ENCODE measurements around the gene COQ5.
"Not testable (repeated sequence)": the region's sequence is repeated elsewhere in the genome, so short reads cannot be mapped to it uniquely, and the experiment has no call there.

Gene COQ5, protein sequence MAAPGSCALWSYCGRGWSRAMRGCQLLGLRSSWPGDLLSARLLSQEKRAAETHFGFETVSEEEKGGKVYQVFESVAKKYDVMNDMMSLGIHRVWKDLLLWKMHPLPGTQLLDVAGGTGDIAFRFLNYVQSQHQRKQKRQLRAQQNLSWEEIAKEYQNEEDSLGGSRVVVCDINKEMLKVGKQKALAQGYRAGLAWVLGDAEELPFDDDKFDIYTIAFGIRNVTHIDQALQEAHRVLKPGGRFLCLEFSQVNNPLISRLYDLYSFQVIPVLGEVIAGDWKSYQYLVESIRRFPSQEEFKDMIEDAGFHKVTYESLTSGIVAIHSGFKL

DNA sequence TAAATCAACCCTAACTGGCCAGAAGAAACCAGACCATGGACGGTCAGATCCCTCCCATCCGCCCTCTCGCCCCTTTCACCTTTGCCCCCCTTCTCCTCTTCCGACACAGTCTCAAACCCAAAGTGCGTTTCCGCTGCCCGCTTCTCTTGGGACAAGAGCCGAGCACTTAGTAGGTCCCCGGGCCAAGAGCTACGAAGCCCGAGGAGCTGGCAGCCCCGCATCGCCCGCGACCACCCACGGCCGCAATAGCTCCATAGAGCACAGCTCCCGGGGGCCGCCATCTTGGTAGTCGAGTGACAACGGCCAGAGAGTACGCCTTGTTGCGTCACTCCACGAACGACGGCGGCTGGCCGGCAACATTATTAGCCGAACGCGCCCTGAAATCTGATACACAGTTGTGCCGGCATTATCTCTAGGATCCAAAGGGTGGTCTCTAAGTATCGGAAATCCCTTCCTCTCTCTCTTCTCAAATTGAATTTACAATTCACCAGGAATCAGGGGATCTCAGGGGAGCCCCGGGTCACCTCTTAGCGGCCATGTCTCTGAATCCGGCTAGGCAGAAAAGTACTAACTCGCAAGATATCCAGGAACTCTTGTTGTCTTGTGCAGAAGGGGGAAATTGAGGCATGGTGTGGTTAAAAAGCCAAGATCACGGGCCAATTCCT lies at the start of gene COQ5:
TSS of gene COQ5 (minus strand) at position 298 of the 665 bp plus-strand sequence. CDS start at position 281, 17 bp downstream.
- peak; percentile 67 to 79 (median 71) for DNase-seq (ENCODE audit: low read depth in 3 of 3)

DNA sequence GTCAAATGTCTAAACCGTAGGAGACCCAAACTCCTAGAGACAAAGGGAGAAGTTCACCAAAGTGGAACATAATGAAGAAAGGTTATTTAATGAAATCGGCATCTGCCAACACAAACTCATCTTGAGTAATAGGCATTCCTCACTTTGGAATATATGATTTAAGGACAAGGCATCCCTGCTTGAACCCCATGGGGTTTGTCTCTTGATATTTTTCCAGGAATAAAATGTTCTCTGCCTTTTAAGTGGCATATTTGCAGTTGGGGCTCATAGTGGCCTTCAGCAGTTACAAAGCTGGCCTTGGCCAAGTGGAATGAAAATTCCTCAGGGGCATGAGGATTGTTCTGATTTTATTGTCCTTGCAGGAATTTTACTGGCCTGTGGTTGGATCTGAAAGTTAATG lies 45.1 kb upstream of the COQ5 start:
- DNase-seq (ENCODE audit: low read depth in 3 of 3): no peak

DNA sequence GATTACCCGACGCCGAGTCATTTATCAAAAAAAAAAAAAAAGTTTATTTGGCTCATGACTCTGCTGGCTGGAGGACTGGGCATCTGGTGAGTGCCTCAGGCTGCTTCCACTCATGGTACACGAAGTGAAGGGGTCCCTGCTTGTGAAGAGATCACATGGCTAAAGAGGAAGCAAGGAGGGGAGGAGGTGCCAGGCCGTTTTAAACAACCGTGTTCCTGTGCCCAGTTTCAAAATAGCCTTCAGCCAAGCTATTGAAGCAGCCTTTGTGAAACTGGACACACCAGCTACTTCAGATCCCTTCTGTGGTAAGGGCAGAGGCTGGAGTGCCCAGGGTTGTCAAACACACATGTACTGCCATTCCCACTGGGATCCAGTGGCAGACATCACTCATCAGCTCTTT lies 44.6 kb upstream of the COQ5 start:
- DNase-seq (ENCODE audit: low read depth in 3 of 3): no peak

DNA sequence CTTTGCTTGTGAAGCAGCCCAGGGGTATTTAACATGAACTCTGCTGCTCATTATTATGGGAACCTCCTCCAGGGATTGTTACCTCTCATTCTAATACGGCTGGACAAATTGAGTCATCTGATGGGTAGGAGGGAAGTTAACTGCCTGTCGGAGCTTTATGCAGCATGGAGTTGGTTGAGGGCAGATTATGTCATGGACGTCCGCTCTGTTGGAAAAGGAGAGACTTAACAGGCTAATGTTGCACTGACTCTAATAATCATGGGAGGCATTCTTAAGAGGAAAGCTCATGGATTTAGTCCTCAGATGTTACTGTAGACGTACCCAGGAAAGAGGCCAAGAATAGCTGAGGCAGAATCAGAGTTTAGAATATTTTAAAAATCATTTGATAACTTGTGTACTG lies 42.3 kb upstream of the COQ5 start:
- DNase-seq (ENCODE audit: low read depth in 3 of 3): no peak

DNA sequence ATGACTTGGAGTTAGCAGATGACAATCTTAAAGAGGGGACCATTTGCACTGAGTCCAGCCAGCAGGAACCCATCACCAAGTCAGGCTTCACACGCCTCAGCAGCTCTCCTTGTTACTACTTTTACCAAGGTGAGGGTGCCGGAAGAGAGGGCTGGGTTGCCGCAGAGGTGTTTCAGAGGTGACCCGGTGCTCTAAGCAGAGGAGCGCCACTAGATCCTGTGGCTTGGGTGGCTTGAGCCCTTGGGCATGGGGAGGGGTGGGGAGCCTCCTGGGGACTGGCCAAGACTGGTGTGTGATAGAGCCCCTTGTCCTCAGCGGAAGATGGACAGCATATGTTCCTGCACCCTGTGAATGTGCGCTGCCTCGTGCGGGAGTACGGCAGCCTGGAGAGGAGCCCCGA lies 34.5 kb upstream of the COQ5 start:
- no peak for DNase-seq (ENCODE audit: low read depth in 3 of 3)

DNA sequence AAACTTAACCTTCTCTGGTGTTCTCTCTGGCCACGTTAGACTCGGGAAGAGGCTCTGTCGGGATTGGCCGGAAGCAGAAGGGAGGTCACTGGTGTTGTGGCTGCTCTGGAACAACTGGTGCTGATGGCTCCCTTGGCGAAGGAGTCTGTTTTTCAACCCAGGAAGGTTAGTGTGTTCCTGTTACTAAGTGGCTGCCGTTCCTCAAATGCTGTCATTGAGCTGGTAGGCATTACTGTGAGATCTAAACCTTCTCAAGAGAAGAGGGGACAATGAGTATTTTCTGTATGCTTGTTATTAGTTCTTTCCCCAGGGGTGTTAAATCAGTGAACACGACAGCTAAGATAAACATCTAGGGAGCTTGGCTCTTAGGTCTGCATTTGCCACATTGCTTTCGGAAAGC lies 33.9 kb upstream of the COQ5 start:
- no peak for DNase-seq (ENCODE audit: low read depth in 3 of 3)

DNA sequence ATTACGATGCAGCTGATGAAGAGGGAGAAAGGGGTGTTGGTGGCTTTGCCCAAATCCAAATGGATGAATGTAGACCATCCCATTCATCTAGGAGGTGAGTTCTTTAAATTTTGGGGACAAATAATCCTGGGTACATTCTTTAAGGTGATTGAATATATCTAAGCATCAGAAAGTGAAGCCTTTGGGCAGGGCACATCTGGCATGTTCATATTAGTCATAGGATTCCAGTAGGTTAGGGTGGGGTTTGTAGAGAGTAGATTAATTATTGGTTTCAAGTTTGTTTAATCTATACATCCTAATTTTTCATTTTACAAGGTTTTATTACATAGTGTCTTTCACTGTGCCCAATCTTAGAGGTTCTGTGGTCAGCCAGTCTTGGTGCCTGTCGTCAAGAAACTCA lies 28.6 kb upstream of the COQ5 start:
- no peak for DNase-seq (ENCODE audit: low read depth in 3 of 3)

DNA sequence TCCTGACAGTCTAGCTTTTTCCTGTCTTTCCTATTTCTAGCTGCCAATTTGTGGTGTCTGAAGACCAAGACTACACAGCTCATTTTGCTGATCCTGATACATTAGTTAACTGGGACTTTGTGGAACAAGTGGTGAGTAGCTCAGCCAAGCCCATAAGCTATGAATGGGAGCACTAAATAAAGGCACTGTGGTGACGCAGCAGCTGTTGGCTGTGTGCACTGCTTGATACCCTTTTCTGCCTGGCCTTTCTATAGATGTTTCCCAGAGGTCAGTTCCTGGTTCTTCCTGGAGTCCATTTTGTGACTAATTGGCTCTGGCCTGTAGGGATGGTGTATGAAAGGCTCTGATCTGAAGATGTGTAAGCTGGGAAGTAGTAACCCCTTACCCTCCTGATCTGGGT lies 25.7 kb upstream of the COQ5 start:
- DNase-seq (ENCODE audit: low read depth in 3 of 3): no peak

DNA sequence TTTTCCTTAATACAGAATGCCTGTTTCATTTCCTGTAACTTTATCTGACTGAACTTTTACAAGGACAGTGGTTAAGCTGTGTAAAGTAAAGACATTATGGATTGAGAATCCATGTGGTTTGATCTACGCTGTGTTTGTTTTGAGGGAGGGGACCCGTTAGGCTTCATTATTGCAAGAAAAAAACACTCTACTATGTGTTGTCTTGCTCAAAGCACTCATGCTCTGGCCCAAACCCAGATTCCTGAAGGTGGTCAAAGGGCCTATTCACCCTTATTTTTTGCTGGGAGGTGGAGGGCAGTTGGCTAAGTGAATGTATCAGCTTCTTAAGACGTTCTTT lies 17.1 kb upstream of the COQ5 start:
- no peak for DNase-seq (ENCODE audit: low read depth in 3 of 3)

DNA sequence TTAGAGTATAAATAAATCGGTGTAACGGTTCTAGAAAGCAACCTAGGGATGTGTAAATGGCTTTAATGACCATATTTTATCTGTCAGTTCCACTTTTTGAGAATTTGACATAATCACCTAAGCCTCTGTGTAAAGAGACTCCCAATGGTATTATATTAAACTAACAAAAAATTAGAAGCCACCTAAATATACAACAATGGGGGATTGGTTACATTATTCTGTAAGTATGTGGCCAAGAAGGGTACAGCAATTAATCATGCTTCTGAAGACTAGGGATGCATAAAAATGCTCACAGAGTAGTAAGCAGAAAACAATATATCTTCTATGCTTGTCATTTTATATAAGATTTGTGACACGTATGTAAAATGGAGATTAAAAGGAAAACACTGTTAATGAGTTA lies 15.7 kb upstream of the COQ5 start:
- no peak for DNase-seq (ENCODE audit: low read depth in 3 of 3)

DNA sequence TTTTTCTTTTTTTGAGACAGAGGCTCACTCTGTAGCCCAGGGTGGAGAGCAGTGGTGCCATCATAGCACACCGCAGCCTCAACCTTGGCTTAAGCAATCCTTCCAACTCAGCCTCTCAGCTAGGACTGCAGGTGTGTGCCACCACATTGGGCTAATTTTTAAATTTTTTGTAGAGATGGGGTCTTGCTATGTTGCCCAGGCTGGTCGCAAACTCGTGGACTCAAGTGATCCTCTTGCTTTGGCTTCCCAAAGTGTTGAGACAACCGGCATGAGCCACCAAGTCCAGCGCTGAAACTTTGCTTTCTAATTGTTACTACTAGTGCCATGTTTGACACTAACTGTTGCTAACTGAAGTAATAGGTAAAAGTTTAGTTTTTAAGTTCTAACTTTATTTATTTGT lies 13.2 kb upstream of the COQ5 start:
- DNase-seq (ENCODE audit: low read depth in 3 of 3): no peak

DNA sequence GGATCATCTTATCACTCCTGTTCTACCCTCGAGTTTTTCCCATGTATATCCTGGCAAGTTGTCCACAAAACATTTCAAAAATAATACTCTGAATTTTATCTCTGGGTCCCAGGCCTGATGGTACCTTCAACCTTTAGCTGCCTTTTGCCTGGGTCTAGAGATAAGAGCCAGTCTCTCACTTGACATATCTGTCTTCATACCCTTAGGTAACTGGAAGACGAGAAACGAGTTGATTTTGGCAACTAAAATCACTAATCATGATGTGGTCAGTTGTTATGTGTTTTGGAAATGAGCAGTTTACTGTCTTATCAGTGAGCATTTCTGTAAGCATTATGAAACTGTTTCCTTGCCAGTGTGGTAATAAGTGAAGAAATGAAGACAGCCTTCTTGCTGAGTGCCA lies 11.5 kb upstream of the COQ5 start:
- no peak for DNase-seq (ENCODE audit: low read depth in 3 of 3)

DNA sequence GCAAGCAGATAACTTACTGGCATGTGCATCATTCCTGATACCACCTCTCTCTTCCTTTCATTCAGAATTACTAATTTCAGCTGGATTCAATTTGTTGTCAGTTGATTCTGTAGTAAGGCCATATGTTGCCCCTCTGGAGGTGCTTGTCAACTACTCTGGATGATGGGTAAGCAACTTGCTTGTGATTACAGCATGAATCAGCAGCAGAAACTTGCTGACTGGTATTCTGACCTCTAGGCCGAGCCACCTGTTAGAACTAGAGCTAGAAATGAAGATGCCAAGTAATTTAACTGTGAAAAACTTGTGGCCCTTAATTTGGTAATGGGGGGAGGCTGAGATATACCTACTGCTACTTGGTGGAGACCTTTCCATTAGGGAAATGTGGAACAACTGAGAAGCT lies 10.3 kb upstream of the COQ5 start:
- DNase-seq (ENCODE audit: low read depth in 3 of 3): no peak

DNA sequence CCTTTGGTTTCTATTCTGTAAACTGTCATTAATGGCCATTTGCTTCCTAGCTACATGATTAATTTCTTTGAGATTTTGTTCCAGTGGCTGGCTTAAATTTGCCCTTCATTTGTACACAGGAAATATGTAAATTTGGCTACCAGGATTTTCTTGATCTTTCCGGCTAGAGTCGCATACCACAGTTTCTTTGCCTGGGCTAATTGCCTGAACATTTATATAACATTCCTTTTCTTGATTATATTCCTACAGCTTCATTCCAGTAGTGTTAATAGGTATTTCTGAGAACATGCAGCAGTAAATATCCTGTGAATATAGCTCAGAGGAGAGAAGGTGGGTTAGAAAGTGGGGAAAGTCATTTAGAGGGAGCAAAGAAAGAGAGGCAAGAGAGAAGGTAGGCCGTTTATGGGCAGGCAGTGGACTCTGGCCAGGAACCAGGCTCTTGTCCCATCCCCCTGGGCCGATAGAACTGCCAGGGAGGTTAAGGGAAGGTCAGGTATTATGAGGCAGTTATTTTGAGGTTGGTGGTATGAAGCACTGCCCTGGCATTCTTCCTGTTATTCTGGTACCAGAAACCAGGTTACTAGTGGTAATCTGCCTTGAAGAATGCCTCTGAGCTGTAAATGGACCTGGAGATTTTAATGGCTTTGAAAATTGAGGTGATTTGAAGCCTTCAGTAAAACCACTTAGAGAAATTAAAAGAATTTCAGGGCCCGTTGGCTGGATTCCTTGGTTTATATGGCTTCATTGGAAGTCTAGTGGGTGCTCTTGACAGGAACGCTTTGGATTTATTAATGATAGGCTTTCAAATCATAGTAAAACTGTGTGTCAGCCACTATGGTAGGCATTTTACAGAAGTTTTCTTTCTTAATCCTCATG lies 9.6 kb upstream of the COQ5 start:
- no peak for DNase-seq (ENCODE audit: low read depth in 3 of 3)

DNA sequence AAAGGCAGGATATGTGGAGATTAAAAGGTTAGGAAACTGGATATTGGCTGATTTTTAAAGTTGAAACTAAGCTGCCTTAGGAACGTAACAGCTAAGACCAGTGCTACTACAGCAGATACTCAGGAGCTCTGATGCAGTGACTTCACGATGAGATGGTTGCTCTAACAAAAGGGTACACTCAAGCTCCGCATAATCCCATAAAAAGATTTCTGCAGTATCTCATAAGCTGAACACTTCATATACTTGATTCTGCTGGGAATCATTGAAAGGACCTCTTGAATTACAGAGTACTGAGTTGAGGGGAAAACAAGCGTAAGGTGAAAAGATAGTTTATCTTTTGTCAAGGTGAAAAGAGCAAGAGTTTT lies 8.9 kb upstream of the COQ5 start:
- DNase-seq (ENCODE audit: low read depth in 3 of 3): no peak

DNA sequence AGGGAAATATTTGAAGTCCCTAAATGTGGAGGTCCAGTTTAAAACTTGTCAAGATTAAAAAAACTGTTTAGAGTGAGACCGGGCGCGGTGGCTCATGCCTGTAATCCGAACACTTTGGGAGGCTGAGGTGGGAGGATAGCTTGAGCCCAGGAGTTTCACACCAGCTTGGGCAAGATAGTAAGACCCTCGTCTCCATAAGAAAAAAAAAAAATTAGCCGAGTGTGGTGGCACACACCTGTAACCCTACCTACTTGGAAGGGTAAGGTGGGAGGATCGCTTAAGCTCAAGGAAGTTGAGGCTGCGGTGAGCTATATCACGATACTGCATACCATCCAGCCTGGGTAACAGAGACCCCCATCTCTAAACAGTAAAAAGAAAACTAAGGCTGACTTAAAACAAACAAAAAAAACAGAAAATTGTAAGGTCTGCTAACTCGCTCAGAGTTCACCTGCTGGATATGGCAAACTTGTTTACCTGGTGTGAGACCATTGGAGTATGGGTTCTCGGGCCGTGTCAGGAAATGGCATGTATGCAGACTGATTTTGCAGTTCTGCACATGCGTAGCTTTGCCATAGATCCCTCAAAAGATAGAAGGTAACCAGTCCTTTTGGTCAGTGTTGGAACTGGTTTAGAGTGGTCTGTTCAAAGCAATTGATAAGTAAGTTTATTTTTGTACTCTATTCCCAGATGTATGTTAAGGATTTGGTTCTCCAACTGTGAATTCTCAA lies 7.3 kb upstream of the COQ5 start:
- peak in 1 of 3 donors; percentile 9 for DNase-seq (ENCODE audit: low read depth in 3 of 3)

DNA sequence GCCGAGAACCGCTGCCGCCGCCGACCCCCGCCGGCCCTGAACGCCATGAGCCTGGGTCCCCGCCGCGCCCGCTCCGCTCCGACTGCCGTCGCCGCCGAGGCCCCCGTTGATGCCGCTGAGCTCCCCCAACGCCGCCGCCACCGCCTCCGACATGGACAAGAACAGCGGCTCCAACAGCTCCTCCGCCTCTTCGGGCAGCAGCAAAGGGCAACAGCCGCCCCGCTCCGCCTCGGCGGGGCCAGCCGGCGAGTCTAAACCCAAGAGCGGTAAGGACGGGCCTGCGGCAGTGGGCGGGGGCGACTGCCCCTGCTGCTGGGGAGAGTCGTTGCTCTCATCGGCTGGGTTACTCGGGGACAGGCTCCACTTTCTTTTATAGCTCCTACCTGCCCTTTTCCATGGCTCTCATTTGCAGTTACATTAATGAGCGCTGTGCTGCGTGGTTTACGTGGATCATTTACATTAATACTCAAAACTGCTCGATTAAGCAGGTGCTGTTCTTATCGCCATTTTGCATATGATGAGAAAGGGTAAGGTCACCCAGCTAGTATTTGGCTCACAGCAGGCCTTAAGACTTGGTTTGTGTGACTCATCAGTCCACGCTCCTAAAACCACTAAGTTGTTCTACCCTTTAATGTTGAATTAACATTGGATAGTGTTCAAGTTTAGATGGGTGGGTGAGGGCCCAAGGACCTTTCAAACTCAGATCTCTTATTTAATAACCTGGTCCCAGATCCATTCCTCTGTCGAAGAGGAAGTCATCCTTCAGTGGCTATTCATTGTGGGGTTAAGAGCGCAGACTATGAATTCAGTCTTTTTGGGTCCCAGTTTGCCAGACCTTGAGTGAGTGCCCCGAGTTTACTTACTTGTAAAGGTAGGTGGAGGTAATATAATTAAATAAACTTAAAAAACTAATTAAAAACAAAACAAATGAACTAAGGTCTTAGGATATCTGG lies 6.0 kb upstream of the COQ5 start:
- peak in 2 of 3 donors; percentile 20 to 50 for DNase-seq (ENCODE audit: low read depth in 3 of 3)

DNA sequence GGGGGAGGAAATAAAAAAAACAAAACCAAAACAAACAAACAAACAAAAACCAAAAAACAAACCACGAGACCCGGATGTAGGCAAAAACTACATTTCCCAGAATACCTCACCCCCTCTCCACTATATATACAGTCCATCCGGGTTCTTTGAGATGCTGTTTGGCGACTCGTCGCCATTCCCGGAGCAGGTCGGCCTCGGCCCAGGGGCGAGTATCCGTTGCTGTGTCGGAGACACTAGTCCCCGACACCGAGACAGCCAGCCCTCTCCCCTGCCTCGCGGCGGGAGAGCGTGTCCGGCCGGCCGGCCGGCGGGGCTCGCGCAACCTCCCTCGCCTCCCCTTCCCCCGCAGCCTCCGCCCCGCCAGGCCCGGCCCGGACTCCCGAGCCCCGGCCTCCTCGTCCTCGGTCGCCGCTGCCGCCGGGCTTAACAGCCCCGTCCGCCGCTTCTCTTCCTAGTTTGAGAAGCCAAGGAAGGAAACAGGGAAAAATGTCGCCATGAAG lies 5.3 kb upstream of the COQ5 start, which contains the start of gene RNF10:
TSS of gene RNF10 (plus strand) at position 154 of the 500 bp plus-strand sequence. CDS start 456 bp downstream, outside the sequence.
- DNase-seq (ENCODE audit: low read depth in 3 of 3): peak in 2 of 3 donors; percentile 48 to 64

DNA sequence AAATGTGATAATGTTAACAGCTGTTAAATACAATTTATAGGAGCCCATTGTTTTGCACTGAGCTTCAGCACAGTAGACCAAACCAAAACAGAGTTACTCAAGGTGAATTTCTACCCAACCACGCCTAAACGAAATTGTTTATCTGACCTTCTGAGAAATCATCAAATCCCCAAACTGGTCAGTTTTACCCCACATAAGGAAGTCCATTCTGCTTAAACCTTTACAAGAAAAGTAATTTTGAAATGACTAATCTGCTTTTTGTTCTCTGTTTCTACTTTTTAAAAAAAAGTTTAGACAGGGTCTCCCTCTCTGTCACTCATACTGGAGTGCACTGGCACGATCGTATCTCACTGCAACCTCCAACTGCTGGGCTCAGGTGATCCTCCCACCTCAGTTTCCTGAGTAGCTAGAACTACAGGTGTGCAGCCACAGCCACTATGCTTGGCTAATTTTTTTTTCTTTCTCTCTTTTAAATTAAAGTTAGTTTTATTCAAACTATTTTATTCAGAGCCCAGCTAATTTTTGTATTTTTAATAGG lies 3.8 kb upstream of the COQ5 start:
- DNase-seq (ENCODE audit: low read depth in 3 of 3): no peak

DNA sequence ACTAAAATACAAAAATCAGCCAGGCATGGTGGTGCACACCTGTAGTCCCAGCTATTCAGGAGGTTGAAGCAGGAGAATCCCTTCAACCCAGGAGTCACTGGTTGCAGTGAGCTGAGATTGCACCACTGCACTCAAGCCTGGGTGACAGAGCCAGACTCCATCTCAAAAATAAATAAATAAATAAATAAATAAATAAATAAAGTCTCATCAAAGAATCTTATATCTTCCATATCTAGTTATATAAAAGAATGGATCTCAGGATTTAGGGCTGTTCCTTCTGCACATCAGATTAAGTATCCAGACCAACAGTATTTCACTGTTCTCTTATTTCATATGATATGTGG lies 1.4 kb upstream of the COQ5 start:
- DNase-seq (ENCODE audit: low read depth in 3 of 3): not testable (repeated sequence)
